Thyroid gland (tissue), 4 donors: ENCODE measurements around the gene CDC42EP1. TPM values are rescaled to one million over a fixed set of nuclear protein-coding genes. Genes with fewer than 3 reads are reported as not detected.

Source experiments
- DNase-seq, 2 donors: peaks; one replicate each; pipeline ENCODE4 v3.0.0-alpha.2; 2019
- H3K27ac ChIP-seq, 3 donors: fragments of 200-600 bp; sonication (generic); 1 replicate in 2 of 3; 2 replicates in 1 of 3; pipeline ENCODE4 v1.5.1; 2016 to 2019; ENCODE audit warnings: mild to moderate bottlenecking in 1 of 3, moderate library complexity in 1 of 3
- H3K27me3 ChIP-seq: fragments of 200-600 bp; sonication (generic); one replicate; pipeline ENCODE4 v1.5.1; 2019
- H3K36me3 ChIP-seq, 2 donors: fragments of 200-600 bp; sonication (generic); one replicate each; pipeline ENCODE4 v1.5.1; 2016 to 2019
- H3K4me1 ChIP-seq, 2 donors: fragments of 200-600 bp; sonication (generic); one replicate each; pipeline ENCODE4 v1.5.1; 2017 to 2019
- H3K4me3 ChIP-seq, 3 donors: fragments of 200-600 bp; sonication (generic); replicated peaks in 1 of 3; 1 replicate in 2 of 3; 2 replicates in 1 of 3; pipeline ENCODE4 v1.5.1; 2016; ENCODE audit warnings: mild to moderate bottlenecking in 1 of 3
- H3K9me3 ChIP-seq: fragments of 200-600 bp; sonication (generic); one replicate; pipeline ENCODE4 v1.5.1; 2017
- POLR2A ChIP-seq, 2 donors: fragments of 450-650 bp; IDR thresholded peaks; one replicate each; pipeline ENCODE4 v1.6.1; 2017; ENCODE audit warnings: antibody characterized with exemption in 2 of 2, mild to moderate bottlenecking in 2 of 2, moderate library complexity in 1 of 2
- WGBS, 2 donors: methylation state at CpG; one replicate each; pipeline ENCODE4 v1.1.5; 2017; 5-methylcytosine and 5-hydroxymethylcytosine counted together
- intact Hi-C: fragments of 100-400 bp; cut with DNase I; formaldehyde crosslinking; loops from one replicate; pipeline ENCODE4 v1.15.1; 2023
- total RNA-seq, 4 donors: library from RNA; depleted of rRNA; stranded (reverse); fragments of >200 nt; gene quantifications; one replicate each; pipeline ENCODE4 v1.2.3, GENCODE V29; 2016
- TF ChIP-seq, protein P1 (sequence below), 6 experiments: fragments of 200-600 bp in 3 of 6; fragments of 450-650 bp in 3 of 6; sonication (generic) in 3 of 6; IDR thresholded peaks; one replicate each; pipeline ENCODE4 v1.5.1; 2016 to 2019; ENCODE audit warnings: antibody characterized with exemption in 6 of 6, mild to moderate bottlenecking in 2 of 6, inconsistent platforms in 1 of 6, moderate library complexity in 1 of 6

Gene CDC42EP1
- total RNA-seq, 4 donors from 2014 or later = 15.7 to 23.3 (median 18.3) TPM

- no peaks in the 10 kb centered on the region for H3K9me3 ChIP-seq
- 51 to 54% methylated on average over 12 of the region's 12 CpGs for WGBS, 2 donors
- peaks cover 5 to 19% of the 10 kb centered on the region in 2 donors for H3K4me1 ChIP-seq
- no peak overlapping the region for H3K4me3 ChIP-seq
- TF ChIP-seq, protein P1, sequence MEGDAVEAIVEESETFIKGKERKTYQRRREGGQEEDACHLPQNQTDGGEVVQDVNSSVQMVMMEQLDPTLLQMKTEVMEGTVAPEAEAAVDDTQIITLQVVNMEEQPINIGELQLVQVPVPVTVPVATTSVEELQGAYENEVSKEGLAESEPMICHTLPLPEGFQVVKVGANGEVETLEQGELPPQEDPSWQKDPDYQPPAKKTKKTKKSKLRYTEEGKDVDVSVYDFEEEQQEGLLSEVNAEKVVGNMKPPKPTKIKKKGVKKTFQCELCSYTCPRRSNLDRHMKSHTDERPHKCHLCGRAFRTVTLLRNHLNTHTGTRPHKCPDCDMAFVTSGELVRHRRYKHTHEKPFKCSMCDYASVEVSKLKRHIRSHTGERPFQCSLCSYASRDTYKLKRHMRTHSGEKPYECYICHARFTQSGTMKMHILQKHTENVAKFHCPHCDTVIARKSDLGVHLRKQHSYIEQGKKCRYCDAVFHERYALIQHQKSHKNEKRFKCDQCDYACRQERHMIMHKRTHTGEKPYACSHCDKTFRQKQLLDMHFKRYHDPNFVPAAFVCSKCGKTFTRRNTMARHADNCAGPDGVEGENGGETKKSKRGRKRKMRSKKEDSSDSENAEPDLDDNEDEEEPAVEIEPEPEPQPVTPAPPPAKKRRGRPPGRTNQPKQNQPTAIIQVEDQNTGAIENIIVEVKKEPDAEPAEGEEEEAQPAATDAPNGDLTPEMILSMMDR (IDR thresholded peaks at IDR 0.05) = no peak
- no peak for TF ChIP-seq POLR2A (IDR thresholded peaks at IDR 0.05)
- intact Hi-C loops = loop anchor here (10.0 kb wide), 2 partner anchors 47 to 277 kb away; no protein-coding TSS in a partner anchor
- no peak for DNase-seq
- H3K27ac ChIP-seq = no peak overlapping the region
- H3K36me3 ChIP-seq = no peaks in the 10 kb centered on the region
- H3K27me3 ChIP-seq = no peaks in the 10 kb centered on the region
Measured at GRCh38 chr22:37591823-37592404, 31.6 kb downstream of the CDC42EP1 start.

DNA sequence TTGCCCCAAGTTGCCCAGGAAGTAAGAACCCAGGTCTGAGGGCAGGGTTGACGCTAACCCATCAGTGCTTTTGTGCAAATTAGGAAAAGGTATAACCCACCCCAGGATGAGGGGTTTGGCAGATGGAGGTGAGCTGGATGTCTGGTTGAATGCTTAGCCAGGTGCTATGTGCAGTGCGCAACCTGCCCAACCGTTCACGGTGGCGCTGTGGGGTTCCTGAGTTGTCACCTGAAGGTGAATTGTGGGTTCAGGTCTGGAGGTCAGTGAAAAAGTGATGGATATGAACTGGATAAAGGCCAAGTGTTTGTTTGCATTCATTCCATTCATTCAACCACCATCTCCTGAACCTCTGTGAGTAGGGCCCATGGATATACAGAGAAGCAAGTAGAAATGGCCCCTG is 34.0 kb downstream of the CDC42EP1 start:
- Histone ChIP-seq H3K9me3 (no peaks in the 10 kb centered on the region), H3K36me3 (no peaks in the 10 kb centered on the region), H3K27me3 (no peaks in the 10 kb centered on the region), H3K4me1 (peaks cover 5 to 9% of the 10 kb centered on the region in 2 donors), H3K27ac (no peak overlapping the region), H3K4me3 (no peak overlapping the region)
- intact Hi-C loops = loop anchor here (10.0 kb wide), 2 partner anchors 49 to 279 kb away; no protein-coding TSS in a partner anchor
- no peak for DNase-seq
- TF ChIP-seq, protein P1 (IDR thresholded peaks at IDR 0.05) = no peak
- no peak for TF ChIP-seq POLR2A (IDR thresholded peaks at IDR 0.05)
- 80 to 86% methylated on average over 5 of the region's 5 CpGs for WGBS, 2 donors

DNA sequence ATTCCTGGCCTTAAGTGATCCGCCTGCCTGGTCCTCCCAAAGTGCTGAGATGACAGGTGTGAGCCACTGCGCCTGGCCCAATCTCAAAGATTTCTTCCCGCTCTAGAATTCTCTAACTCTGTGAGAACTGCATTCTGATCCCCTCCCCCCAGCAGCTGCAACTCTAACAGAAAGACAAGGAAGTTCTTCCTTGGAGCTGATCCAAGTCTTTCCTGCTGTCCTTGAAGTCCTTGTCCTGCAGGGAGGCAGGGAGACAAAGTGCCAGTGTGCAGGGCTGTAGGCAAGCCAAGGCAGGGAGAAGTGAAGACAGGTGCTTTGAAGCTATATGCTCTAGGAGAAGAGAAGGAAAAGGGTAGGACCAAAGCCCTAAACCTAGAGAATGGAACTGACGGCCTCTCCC is 38.9 kb downstream of the CDC42EP1 start:
- Histone ChIP-seq H3K4me3 (no peak overlapping the region), H3K27me3 (no peaks in the 10 kb centered on the region), H3K9me3 (no peaks in the 10 kb centered on the region), H3K27ac (no peak overlapping the region), H3K4me1 (peaks cover 0 to 5% of the 10 kb centered on the region in 2 donors), H3K36me3 (no peaks in the 10 kb centered on the region)
- no peak for DNase-seq
- intact Hi-C loops = loop anchor here (10.0 kb wide), 2 partner anchors 54 to 284 kb away; no protein-coding TSS in a partner anchor
- WGBS, 2 donors = 68 to 79% methylated on average over 4 of the region's 4 CpGs
- TF ChIP-seq, protein P1 (IDR thresholded peaks at IDR 0.05) = no peak
- no peak for TF ChIP-seq POLR2A (IDR thresholded peaks at IDR 0.05)

DNA sequence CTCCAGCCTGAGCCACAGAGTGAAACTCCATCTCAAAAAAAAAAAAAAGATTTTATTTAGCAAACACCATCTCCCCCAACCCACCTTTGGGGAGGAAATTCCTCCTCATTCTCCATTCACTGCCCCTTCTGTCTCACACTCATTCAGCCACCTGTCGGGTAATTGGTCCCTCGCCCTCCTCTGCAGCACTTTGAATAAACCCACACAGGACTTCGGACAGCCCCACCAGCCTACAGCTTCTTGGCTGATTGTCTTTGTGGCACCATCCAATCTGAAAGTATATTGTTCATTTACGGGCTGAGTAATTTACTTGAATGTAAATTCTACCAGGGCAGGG is 40.9 kb downstream of the CDC42EP1 start:
- intact Hi-C loops = no loop called here
- 32 to 45% methylated on average over 4 of the region's 4 CpGs for WGBS, 2 donors

More for the DNA sequence above, 40.9 kb downstream of the CDC42EP1 start:
- Histone ChIP-seq H3K4me1 (peaks cover 0 to 5% of the 10 kb centered on the region in 2 donors), H3K36me3 (no peaks in the 10 kb centered on the region), H3K27ac (no peak overlapping the region), H3K27me3 (no peaks in the 10 kb centered on the region), H3K4me3 (no peak overlapping the region), H3K9me3 (no peaks in the 10 kb centered on the region)
- TF ChIP-seq POLR2A (IDR thresholded peaks at IDR 0.05) = no peak
- TF ChIP-seq, protein P1 (IDR thresholded peaks at IDR 0.05) = no peak
- no peak for DNase-seq
